AG04449 (cell line): ENCODE data around the gene ATP8B1.
"Not testable (repeated sequence)": the region's sequence is repeated elsewhere in the genome, so short reads cannot be mapped to it uniquely, and the experiment has no call there.

Experiments used
- CTCF ChIA-PET: fragments of 350-600 bp; formaldehyde crosslinking; extraction: SDS; loops from one replicate; lab custom pipeline; 2021; ENCODE audit warnings: antibody characterized with exemption; lab: Yijun Ruan, JAX
- POLR2A ChIA-PET: fragments of 400-600, 350-600 bp; formaldehyde crosslinking; extraction: SDS; loops from one replicate; lab custom pipeline; 2020; ENCODE audit warnings: antibody characterized with exemption, inconsistent platforms; lab: Yijun Ruan, JAX
- DNase-seq: peaks from one replicate; pipeline ENCODE4 v3.0.0-alpha.2; 2010; ENCODE audit warnings: low read depth, low spot score
- H3K4me3 ChIP-seq: 2 replicates; pipeline ENCODE4 v1.5.1; 2011; ENCODE audit warnings: low read depth, mild to moderate bottlenecking, control low read depth, low read length
- TF ChIP-seq, protein P1 (sequence below): IDR thresholded peaks from one replicate; pipeline ENCODE4 v1.5.1; 2011; ENCODE audit warnings: mild to moderate bottlenecking, moderate library complexity, low read length, control low read depth, inconsistent platforms; ENCODE audit not compliant: insufficient read depth; ENCODE audit errors: missing control alignments

ATP8B1 gene

DNA sequence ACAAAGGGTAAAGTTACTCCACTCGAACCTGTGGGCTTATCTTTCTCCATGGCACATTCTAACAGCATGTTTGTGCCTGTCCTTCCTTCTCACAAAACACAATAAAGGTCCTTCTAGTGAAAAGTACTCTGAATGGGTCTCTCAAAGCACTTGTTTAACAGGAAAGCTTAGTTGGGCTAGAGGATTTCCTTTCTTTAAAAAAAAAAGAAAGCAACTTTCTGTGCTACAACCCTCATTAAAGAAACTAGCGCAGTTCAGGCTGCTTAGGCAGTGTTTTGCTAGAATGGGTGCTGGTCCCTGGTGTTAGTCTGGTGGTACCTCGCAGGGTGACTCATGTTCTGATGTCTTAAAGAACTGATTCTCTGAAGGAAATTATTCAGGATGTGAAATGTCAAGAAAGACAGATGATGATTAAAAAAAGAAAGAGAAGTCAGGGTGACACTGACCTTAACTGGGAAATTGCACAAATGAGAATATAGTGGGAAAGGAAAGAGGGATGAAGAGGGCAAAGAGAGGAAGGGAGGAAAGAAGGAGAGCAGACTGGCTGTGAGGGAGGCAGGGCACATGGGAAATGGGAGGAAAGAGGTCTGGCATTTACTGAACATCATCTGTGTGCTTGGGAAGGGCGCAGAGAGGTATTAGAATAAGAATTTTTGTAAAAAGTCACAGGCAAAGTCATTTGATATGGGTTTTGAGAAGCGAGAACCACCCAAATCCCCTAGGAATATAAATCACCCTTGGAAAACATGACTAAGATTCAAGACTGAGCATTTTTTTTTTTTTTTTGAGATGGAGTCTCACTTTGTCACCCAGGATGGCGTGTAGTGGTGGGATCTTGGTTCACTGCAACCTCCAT, 74.9 kb downstream of the ATP8B1 start:
- CTCF ChIA-PET = interaction anchor here (0.6 kb wide), 2 partner anchors 47 to 70 kb away, joined by 3 read pairs; no protein-coding TSS in a partner anchor
- POLR2A ChIA-PET = interaction anchor here (0.7 to 0.9 kb wide), 2 partner anchors 10 to 61 kb away, joined by 3 read pairs; no protein-coding TSS in a partner anchor
- no peak for DNase-seq
- no peak overlapping the region for H3K4me3 ChIP-seq
- TF ChIP-seq, protein P1, sequence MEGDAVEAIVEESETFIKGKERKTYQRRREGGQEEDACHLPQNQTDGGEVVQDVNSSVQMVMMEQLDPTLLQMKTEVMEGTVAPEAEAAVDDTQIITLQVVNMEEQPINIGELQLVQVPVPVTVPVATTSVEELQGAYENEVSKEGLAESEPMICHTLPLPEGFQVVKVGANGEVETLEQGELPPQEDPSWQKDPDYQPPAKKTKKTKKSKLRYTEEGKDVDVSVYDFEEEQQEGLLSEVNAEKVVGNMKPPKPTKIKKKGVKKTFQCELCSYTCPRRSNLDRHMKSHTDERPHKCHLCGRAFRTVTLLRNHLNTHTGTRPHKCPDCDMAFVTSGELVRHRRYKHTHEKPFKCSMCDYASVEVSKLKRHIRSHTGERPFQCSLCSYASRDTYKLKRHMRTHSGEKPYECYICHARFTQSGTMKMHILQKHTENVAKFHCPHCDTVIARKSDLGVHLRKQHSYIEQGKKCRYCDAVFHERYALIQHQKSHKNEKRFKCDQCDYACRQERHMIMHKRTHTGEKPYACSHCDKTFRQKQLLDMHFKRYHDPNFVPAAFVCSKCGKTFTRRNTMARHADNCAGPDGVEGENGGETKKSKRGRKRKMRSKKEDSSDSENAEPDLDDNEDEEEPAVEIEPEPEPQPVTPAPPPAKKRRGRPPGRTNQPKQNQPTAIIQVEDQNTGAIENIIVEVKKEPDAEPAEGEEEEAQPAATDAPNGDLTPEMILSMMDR = no peak

DNA sequence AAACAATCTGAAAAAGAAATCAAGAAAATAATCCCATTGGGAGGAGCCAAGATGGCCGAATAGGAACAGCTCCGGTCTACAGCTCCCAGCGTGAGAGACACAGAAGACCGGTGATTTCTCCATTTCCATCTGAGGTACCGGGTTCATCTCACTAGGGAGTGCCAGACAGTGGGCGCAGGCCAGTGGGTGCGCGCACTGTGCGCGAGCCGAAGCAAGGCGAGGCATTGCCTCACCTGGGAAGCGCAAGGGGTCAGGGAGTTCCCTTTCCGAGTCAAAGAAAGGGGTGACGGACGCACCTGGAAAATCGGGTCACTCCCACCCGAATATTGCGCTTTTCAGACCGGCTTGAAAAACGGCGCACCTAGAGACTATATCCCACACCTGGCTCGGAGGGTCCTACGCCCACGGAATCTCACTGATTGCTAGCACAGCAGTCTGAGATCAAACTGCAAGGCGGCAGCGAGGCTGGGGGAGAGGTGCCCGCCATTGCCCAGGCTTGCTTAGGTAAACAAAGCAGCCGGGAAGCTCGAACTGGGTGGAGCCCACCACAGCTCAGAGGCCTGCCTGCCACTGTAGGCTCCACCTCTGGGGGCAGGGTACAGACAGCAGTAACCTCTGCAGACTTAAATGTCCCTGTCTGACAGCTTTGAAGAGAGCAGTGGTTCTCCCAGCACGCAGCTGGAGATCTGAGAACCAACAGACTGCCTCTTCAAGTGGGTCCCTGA, 83.7 kb downstream of the ATP8B1 start:
- not testable (repeated sequence) for DNase-seq

DNA sequence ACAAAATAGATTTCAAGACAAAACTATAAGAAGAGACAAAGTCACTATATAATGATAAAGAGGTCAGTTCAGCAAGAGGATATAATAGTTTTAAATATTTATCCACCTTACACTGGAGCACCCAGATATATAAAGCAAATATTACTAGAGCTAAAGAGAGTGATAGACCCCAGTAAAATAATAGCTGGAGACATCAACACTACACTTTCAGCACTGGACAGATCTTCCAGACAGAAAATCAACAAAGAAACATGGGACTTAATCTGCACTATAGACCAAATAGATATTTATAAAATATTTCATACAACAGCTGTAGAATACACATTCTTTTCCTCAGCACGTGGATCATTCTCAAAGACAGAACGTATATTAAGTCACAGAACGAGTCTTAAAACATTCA, 86.6 kb downstream of the ATP8B1 start:
- TF ChIP-seq, protein P1 = no peak
- POLR2A ChIA-PET = no interaction called here
- no peak for DNase-seq
- CTCF ChIA-PET = no interaction called here
- H3K4me3 ChIP-seq = no peak overlapping the region

More for the DNA sequence above, 83.7 kb downstream of the ATP8B1 start:
- POLR2A ChIA-PET = interaction anchor here (0.5 kb wide), 1 partner anchor 56 kb away, joined by 4 read pairs; no protein-coding TSS in a partner anchor
- CTCF ChIA-PET, H3K4me3 ChIP-seq: not testable (repeated sequence)

DNA sequence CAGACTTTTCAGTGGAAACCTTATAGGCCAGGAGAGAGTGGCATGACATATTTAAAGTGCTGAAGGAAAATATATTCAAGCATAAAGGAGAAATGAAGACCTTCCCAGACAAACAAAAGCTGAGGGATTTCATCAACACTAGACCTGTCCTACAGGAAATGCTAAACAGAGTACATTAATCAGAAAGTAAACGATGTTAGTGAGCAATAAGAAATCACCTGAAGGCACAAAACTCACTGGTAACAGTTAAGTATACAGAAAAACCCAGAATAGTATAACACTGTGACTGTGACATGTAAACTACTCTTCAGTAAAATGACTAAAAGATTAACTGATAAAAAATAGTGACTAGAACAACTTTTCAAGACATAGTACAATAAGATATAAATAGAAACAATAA, 87.4 kb downstream of the ATP8B1 start:
- POLR2A ChIA-PET = no interaction called here

DNA sequence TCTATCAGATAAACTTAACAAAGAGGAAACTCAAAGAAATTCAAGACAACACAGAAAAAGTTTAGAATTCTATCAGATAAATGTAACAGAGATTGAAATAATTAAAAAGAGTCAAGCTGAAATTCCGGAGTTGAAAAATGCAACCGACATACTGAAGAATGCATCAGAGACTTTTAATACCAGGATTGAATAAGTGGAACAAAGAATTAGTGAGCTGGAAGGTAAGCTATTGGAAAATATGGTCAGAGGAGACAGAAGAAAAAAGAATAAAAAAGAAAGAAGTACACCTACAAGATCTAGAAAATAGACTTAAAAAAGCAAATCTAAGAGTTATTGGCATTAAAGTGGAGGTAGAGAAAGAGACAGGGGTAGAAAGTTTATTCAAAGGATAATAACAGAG, 88.0 kb downstream of the ATP8B1 start:
- no peak overlapping the region for H3K4me3 ChIP-seq
- DNase-seq = no peak
- ChIA-PET POLR2A (no interaction called here), CTCF (no interaction called here)
- TF ChIP-seq, protein P1 = no peak

More for the DNA sequence above, 87.4 kb downstream of the ATP8B1 start:
- no peak for DNase-seq
- TF ChIP-seq, protein P1 = no peak
- no peak overlapping the region for H3K4me3 ChIP-seq
- CTCF ChIA-PET = no interaction called here

DNA sequence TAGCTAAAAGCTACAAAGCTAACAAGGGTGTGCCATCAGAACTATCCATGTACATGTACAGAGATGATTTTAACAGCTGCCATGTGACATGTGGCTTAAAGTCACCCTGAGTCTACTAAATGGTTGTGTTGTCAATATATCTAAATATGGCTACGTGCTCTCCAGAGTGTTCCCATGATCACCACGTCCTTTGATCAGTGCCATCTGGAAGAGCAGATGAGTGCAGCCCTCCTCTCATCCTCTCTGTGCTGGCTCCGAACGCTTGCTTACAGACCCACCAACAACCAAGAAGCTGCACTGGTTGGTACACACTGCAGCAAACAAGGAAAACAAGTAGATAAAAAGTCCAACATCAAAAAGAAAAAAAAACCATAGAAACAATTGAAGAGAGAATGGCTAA, 92.9 kb downstream of the ATP8B1 start:
- TF ChIP-seq, protein P1 = no peak
- POLR2A ChIA-PET = no interaction called here
- no peak overlapping the region for H3K4me3 ChIP-seq
- no peak for DNase-seq
- CTCF ChIA-PET = no interaction called here
